SU-DHL-6 (cell line): ENCODE results near the gene MEF2C.

Experiments
- H2AFZ ChIP-seq: fragments of 200-600 bp; sonication (generic); 2 replicates; pipeline ENCODE4 v1.6.1; 2014; ENCODE audit warnings: low read depth, mild to moderate bottlenecking, moderate library complexity, mixed read lengths, antibody characterized with exemption, low read length; ENCODE audit not compliant: severe bottlenecking
- H3F3A ChIP-seq: fragments of 200-600 bp; shearing (Covaris generic); 2 replicates; pipeline ENCODE4 v1.6.0; 2016; ENCODE audit warnings: antibody characterized with exemption, mild to moderate bottlenecking; ENCODE audit not compliant: insufficient read depth
- H3K27ac ChIP-seq: fragments of 200-600 bp; sonication (generic); 2 replicates; pipeline ENCODE4 v1.5.1; 2016; ENCODE audit warnings: low read depth, mild to moderate bottlenecking, low read length, moderate library complexity, mixed read lengths
- H3K27me3 ChIP-seq: fragments of 200-600 bp; sonication (generic), shearing (Covaris generic); 2 replicates; pipeline ENCODE4 v1.6.0; 2014; ENCODE audit warnings: mild to moderate bottlenecking, low read length
- H3K36me3 ChIP-seq: fragments of 200-600 bp; sonication (generic); 2 replicates; pipeline ENCODE4 v1.6.1; 2014; ENCODE audit warnings: mild to moderate bottlenecking, low read length, mixed read lengths
- H3K4me2 ChIP-seq: fragments of 300-600, 200-600 bp; shearing (Covaris generic), sonication (generic); 2 replicates; pipeline ENCODE4 v1.6.0; 2014; ENCODE audit warnings: low read length, low read depth, mild to moderate bottlenecking; ENCODE audit not compliant: poor library complexity, severe bottlenecking
- H3K4me3 ChIP-seq: fragments of 200-600 bp; sonication (generic); 2 replicates; pipeline ENCODE4 v1.5.1; 2014; ENCODE audit warnings: antibody characterized with exemption, low read length, mild to moderate bottlenecking, mixed read lengths; ENCODE audit not compliant: insufficient read depth, poor library complexity, severe bottlenecking
- H3K79me2 ChIP-seq: fragments of 200-600 bp; sonication (generic); 2 replicates; pipeline ENCODE4 v1.6.1; 2014; ENCODE audit warnings: mild to moderate bottlenecking, low read length, moderate library complexity; ENCODE audit not compliant: insufficient read depth
- H3K9ac ChIP-seq: fragments of 200-600 bp; sonication (generic); 2 replicates; pipeline ENCODE4 v1.7.0; 2014; ENCODE audit warnings: mild to moderate bottlenecking, low read length
- H3K9me2 ChIP-seq: fragments of 200-600 bp; sonication (generic); replicated peaks from 2 replicates; pipeline ENCODE4 v1.6.1; 2014; ENCODE audit warnings: low read length; ENCODE audit not compliant: insufficient read depth
- H3K9me3 ChIP-seq: fragments of 200-600 bp; sonication (generic); 2 replicates; pipeline ENCODE4 v1.6.1; 2014; ENCODE audit warnings: low read length, mixed read lengths; ENCODE audit not compliant: insufficient read depth
- H4K20me1 ChIP-seq: fragments of 200-600 bp; sonication (generic); 2 replicates; pipeline ENCODE4 v1.6.1; 2014; ENCODE audit warnings: low read depth, mild to moderate bottlenecking, antibody characterized with exemption, low read length, moderate library complexity, mixed read lengths
- CTCF ChIP-seq: fragments of 200-600 bp; sonication (generic); IDR thresholded peaks from one replicate; pipeline ENCODE4 v1.5.1; 2017; ENCODE audit warnings: antibody characterized with exemption, mild to moderate bottlenecking, low read length, moderate library complexity; ENCODE audit not compliant: insufficient read depth, poor library complexity, severe bottlenecking
- EZH2phosphoT487 ChIP-seq: fragments of 200-600 bp; sonication (generic), shearing (Covaris generic); conservative IDR thresholded peaks from 2 replicates; pipeline ENCODE4 v1.6.1; 2018; ENCODE audit warnings: mild to moderate bottlenecking, antibody characterized with exemption, low read length, moderate library complexity, mixed read lengths

MEF2C gene

GRCh38 chr5:88678770-88679381, 204.1 kb downstream of the MEF2C start:
- no peak overlapping the region for H3K27ac ChIP-seq
- TF ChIP-seq EZH2phosphoT487 (no peak), CTCF (no peak)
- H3K4me3 ChIP-seq, result no peak overlapping the region
- peaks cover 31% of the 10 kb centered on the region for H3F3A ChIP-seq
- no peaks in the 10 kb centered on the region for H3K9me2 ChIP-seq
- no peak overlapping the region for H3K4me2 ChIP-seq
- no peak overlapping the region for H2AFZ ChIP-seq
- H3K9ac ChIP-seq, result no peak overlapping the region
- H3K36me3 ChIP-seq, result no peaks in the 10 kb centered on the region
- H3K79me2 ChIP-seq, result peaks cover 13% of the 10 kb centered on the region; the same call in 1 of the 2 replicates
- peaks cover 11% of the 10 kb centered on the region; the same call in 1 of the 2 replicates for H4K20me1 ChIP-seq
- H3K27me3 ChIP-seq, result no peaks in the 10 kb centered on the region
- H3K9me3 ChIP-seq, result no peaks in the 10 kb centered on the region

DNA sequence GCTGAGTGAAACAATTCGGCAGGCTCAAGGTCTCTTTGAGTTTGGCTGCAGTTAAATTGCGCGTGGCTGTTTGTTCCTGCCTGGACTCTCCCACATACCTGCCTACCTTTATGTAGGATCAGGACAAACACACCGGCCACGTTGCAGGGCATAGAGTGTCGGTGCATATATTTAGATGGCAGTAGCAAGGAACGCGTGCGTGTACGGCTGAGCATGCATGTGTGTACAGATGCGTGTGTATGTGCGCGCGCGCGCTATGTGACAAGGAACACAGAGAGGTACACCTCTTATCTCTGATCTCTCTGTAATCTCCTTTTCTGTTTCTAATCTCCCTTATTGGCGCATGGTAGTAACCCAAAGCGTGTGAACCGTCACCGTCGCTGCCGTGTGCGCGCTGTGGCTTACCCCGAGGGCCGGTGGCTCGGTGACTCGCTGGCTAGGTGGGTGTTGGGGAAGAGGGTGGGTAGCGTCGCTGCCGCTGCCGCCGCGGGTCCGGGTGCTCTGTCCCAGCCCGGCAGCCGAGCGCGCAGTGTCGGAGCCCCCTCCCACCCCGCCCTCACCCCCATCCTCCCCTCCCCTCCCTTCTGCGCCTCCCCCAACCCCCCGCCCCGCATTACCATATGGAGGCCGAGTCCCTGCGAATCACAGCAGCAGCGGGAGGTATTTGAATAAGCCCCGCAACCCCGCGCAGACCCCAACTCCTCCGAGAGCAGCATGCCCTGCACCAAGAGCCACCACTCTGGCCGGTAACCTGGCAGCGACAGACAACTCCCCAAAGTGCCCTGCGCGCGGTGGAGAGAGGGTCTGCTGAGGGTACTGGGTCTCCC, 204.8 kb downstream of the MEF2C start:
- Histone ChIP-seq H3K79me2 (peaks cover 13% of the 10 kb centered on the region; the same call in 1 of the 2 replicates), H3K27ac (no peak overlapping the region), H3K9me2 (no peaks in the 10 kb centered on the region), H3K9me3 (no peaks in the 10 kb centered on the region), H3K4me2 (no peak overlapping the region), H3K4me3 (no peak overlapping the region), H3K27me3 (no peaks in the 10 kb centered on the region), H3F3A (peaks cover 35% of the 10 kb centered on the region), H3K9ac (no peak overlapping the region), H3K36me3 (no peaks in the 10 kb centered on the region), H4K20me1 (peaks cover 11% of the 10 kb centered on the region; the same call in 1 of the 2 replicates), H2AFZ (no peak overlapping the region)
- TF ChIP-seq EZH2phosphoT487, result no peak
- no peak for TF ChIP-seq CTCF

DNA sequence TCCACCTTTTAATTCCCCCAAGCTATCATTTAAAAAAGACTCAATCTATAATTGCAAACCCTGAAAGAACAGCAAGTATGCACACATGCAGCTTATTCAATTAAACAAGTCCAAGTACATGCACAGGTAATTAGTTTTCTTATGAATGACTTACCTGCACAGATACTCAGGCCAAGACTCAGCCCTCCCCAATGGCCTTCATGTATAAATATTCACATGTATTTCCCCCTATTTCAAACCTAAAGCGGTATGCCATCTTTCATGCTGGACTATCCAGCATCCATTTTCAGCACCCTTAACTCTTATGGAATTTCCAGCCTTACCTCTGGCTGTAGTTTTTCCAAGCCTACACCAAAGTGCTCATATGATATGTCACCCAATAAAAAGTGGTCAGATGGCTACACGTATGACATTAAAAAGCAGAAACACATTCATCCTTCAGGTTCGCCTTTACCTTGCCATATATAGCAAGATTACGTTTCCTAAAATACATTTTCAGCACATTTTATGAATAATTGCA, 205.5 kb downstream of the MEF2C start:
- Histone ChIP-seq H3F3A (peaks cover 35% of the 10 kb centered on the region), H4K20me1 (peaks cover 11% of the 10 kb centered on the region; the same call in 1 of the 2 replicates), H3K36me3 (no peaks in the 10 kb centered on the region), H2AFZ (no peak overlapping the region), H3K79me2 (peaks cover 9% of the 10 kb centered on the region; the same call in 1 of the 2 replicates), H3K4me2 (peak overlapping the region; percentile 79), H3K27me3 (no peaks in the 10 kb centered on the region), H3K9me2 (no peaks in the 10 kb centered on the region), H3K27ac (no peak overlapping the region), H3K4me3 (no peak overlapping the region), H3K9ac (no peak overlapping the region), H3K9me3 (no peaks in the 10 kb centered on the region)
- TF ChIP-seq EZH2phosphoT487 (no peak), CTCF (no peak)
